ENCODE data around the gene C4BPB.

C4BPB gene

GRCh38 chr1:207060596-207060995 lies 28.1 kb upstream of the C4BPB start:
- no peak for DNase-seq

GRCh38 chr1:207062058-207062457 lies 26.6 kb upstream of the C4BPB start:
- DNase-seq = no peak

- no peak for DNase-seq
These were observed 25.6 kb upstream of the C4BPB start for GRCh38 chr1:207063014-207063413.

- no peak for DNase-seq
These were observed 24.1 kb upstream of the C4BPB start for GRCh38 chr1:207064561-207064960.

GRCh38 chr1:207067185-207067584 lies 21.5 kb upstream of the C4BPB start:
- DNase-seq = no peak

- no peak for DNase-seq
These were observed 21.0 kb upstream of the C4BPB start for GRCh38 chr1:207067665-207068064.

- DNase-seq = no peak
These were observed 19.6 kb upstream of the C4BPB start for GRCh38 chr1:207069061-207069460.

- DNase-seq = no peak
These were observed 18.7 kb upstream of the C4BPB start for GRCh38 chr1:207069858-207070506.

- no peak for DNase-seq
These were observed 17.8 kb upstream of the C4BPB start for GRCh38 chr1:207070811-207071210.

GRCh38 chr1:207071426-207071825 lies 17.2 kb upstream of the C4BPB start:
- no peak for DNase-seq

- DNase-seq = no peak
These were observed 16.4 kb upstream of the C4BPB start for GRCh38 chr1:207072233-207072632.

GRCh38 chr1:207073906-207074820 lies 14.5 kb upstream of the C4BPB start:
- peak; percentile 33 for DNase-seq

- peak; percentile 18 for DNase-seq
These were observed 12.3 kb upstream of the C4BPB start for GRCh38 chr1:207076181-207076955.

GRCh38 chr1:207077012-207077411 lies 11.6 kb upstream of the C4BPB start:
- no peak for DNase-seq

- peak; percentile 73 for DNase-seq
These were observed 10.9 kb upstream of the C4BPB start for GRCh38 chr1:207077470-207078377.

- no peak for DNase-seq
These were observed 10.0 kb upstream of the C4BPB start for GRCh38 chr1:207078578-207079132.

- no peak for DNase-seq
These were observed 8.9 kb upstream of the C4BPB start for GRCh38 chr1:207079706-207080241.

GRCh38 chr1:207081088-207081487 lies 7.6 kb upstream of the C4BPB start:
- no peak for DNase-seq

GRCh38 chr1:207081806-207082205 lies 6.9 kb upstream of the C4BPB start:
- no peak for DNase-seq

GRCh38 chr1:207084232-207084631 lies 4.4 kb upstream of the C4BPB start:
- DNase-seq = peak; percentile 25

GRCh38 chr1:207084701-207085180 lies 3.9 kb upstream of the C4BPB start:
- DNase-seq = peak; percentile 62

GRCh38 chr1:207085887-207086286 lies 2.8 kb upstream of the C4BPB start:
- no peak for DNase-seq

Measured in fibroblast of upper back skin (primary cell).